Heart right ventricle (tissue), 16 donors: Measurements from ENCODE around the gene GBA2. TPM values are rescaled to one million over a fixed set of nuclear protein-coding genes. Genes with fewer than 3 reads are reported as not detected.

Experiments
- ATAC-seq, 8 donors: fragments of 200-7000 bp; cut with Tn5 transposase; one replicate each; pipeline ENCODE4 v1.9.1; 2020; ENCODE audit warnings: mild to moderate bottlenecking in 8 of 8, moderate library complexity in 8 of 8, moderate number of reproducible peaks in 1 of 8
- DNase-seq, 2 donors: peaks; one replicate each; pipeline ENCODE4 v3.0.0-alpha.2; 2020
- H3K27ac ChIP-seq, 10 donors: fragments of 200-600 bp; sonication (generic) in 2 of 10; one replicate each; pipeline versions ENCODE4 v1.5.0 to v1.8.0; 2020 to 2022; ENCODE audit warnings: mild to moderate bottlenecking in 3 of 10
- H3K27me3 ChIP-seq, 7 donors: fragments of 200-600 bp; one replicate each; pipeline ENCODE4 v1.8.0; 2021 to 2022; ENCODE audit warnings: mild to moderate bottlenecking in 2 of 7
- H3K36me3 ChIP-seq, 9 donors: fragments of 200-600 bp; sonication (generic) in 1 of 9; one replicate each; pipeline versions ENCODE4 v1.5.0 to v1.8.0; 2020 to 2022; ENCODE audit warnings: mild to moderate bottlenecking in 2 of 9
- H3K4me1 ChIP-seq, 9 donors: fragments of 200-600 bp; sonication (generic) in 1 of 9; one replicate each; pipeline versions ENCODE4 v1.5.0 to v1.8.0; 2020 to 2022; ENCODE audit warnings: mild to moderate bottlenecking in 4 of 9
- H3K4me3 ChIP-seq, 10 donors: fragments of 200-600 bp; sonication (generic) in 2 of 10; one replicate each; pipeline versions ENCODE4 v1.5.0 to v1.8.0; 2020 to 2022; ENCODE audit warnings: mild to moderate bottlenecking in 7 of 10, moderate library complexity in 2 of 10
- H3K9me3 ChIP-seq, 11 donors: fragments of 200-600 bp in 10 of 11; sonication (generic) in 2 of 11; one replicate each; pipeline versions ENCODE4 v1.5.0 to v1.8.0; 2013 to 2022; ENCODE audit warnings: mild to moderate bottlenecking in 2 of 11, control low read depth in 1 of 11, moderate library complexity in 1 of 11
- WGBS, 2 donors: extraction: QIAGEN DNeasy Blood & Tissue Kit; methylation state at CpG; one replicate each; pipeline ENCODE4 v1.1.7; 2013; ENCODE audit warnings: inconsistent platforms in 1 of 2; 5-methylcytosine and 5-hydroxymethylcytosine counted together
- intact Hi-C, 10 donors: fragments of 100-400 bp; cut with DNase I; formaldehyde crosslinking; loops; one replicate each; pipeline versions ENCODE4 v1.11.1 to v1.14.2; 2022
- polyA plus RNA-seq, 2 donors: library from polyadenylated mRNA; stranded (reverse); fragments of 200-250 nt; gene quantifications; one replicate each; pipeline ENCODE4 v1.2.3, GENCODE V29; 2013
- total RNA-seq, 10 donors: library from RNA; stranded (reverse); fragmentation: NEBNext Ultra II Directional in 3 of 10; extraction: Animal tissue kit (Norgen Biotek cat#: 25700) in 3 of 10; gene quantifications; one replicate each; pipeline versions ENCODE4 v1.2.1 to v1.2.4, GENCODE V29; 2021 to 2023
- TF ChIP-seq, protein P1 (sequence below), 9 donors: fragments of 200-600 bp; sonication (generic) in 2 of 9; IDR thresholded peaks; one replicate each; pipeline versions ENCODE4 v1.5.0 to v1.8.0; 2021 to 2022; ENCODE audit warnings: antibody characterized with exemption in 9 of 9, mild to moderate bottlenecking in 5 of 9, moderate library complexity in 1 of 9
- donor health status: Arrhythmogenic right ventricular cardiomyopathy.
- donor health status: ischemic (EF 13 %, LVEDD 7.1; RV severe dilation, severe dysfunction).
- donor health status: healthy with polysubstance abuse.
- donor health status: DM: no; HTN: yes; CAD: no.
- donor health status: DM: no; HTN: no; CAD: no.
- donor health status: ischemic (EF 25% LVEDD 6.9; RV normal size, moderate dysfunction).
- donor health status: ischemic (EF 25% LVEDD 5.7; RV mildly dilated, moderate dysfunction).
- donor health status: healthy.
- donor health status: DM: yes; HTN: yes; CAD: no.
- donor health status: Ischemic cardiomyopathy.
- donor health status: ischemic (EF 35%, LVEDD 5.7; RV mildly dilated, moderate dysfunction).
- donor health status: nonischemic (EF 11% LVEDD 7.7; RV severe dilation, severe dysfunction).
- donor health status: DM: yes; HTN: yes; CAD: no.
- donor health status: PGD.
- donor health status: ischemic (EF 29% LVEDD 5.4; RV normal size, mild dysfunction).
- donor health status: nonischemic (EF 23%, LVEDD 6.1; RV moderate dilation, normal function).

The GBA2 gene
- total and polyA plus RNA-seq, 12 donors, result 47.4 to 102 (median 79.5) TPM

DNA sequence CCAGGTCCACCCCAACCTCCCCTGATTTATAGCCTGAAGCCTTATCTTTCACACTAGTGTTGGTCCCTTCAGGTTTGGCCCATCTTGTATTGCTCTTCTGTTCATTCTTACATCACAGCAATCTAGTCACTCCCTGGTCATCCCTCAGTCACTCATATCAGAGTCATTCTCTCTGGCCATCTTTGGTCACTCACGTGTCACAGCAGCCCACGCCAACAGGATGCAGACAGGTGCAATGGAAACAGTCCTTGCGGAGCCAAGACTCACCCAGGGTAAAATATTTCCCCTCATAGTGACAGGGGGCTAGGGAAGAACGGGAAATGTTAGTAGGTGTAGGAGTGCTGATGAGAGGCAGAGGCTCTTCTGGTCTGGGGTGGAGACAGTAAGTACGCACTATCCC lies 4.4 kb upstream of the GBA2 start:
- peaks cover 0 to 52% (median 44%) of the 10 kb centered on the region in 9 donors for H3K36me3 ChIP-seq
- intact Hi-C loops, result loop anchor here in 1 of 10 donors (10.0 kb wide), 1 partner anchor 109 kb away; no protein-coding TSS in a partner anchor
- WGBS, 2 donors, result 86 to 89% methylated on average over 5 of the region's 5 CpGs
- H3K4me3 ChIP-seq, result no peak overlapping the region
- ATAC-seq, result no peak
- H3K27ac ChIP-seq, result no peak overlapping the region
- TF ChIP-seq, protein P1, sequence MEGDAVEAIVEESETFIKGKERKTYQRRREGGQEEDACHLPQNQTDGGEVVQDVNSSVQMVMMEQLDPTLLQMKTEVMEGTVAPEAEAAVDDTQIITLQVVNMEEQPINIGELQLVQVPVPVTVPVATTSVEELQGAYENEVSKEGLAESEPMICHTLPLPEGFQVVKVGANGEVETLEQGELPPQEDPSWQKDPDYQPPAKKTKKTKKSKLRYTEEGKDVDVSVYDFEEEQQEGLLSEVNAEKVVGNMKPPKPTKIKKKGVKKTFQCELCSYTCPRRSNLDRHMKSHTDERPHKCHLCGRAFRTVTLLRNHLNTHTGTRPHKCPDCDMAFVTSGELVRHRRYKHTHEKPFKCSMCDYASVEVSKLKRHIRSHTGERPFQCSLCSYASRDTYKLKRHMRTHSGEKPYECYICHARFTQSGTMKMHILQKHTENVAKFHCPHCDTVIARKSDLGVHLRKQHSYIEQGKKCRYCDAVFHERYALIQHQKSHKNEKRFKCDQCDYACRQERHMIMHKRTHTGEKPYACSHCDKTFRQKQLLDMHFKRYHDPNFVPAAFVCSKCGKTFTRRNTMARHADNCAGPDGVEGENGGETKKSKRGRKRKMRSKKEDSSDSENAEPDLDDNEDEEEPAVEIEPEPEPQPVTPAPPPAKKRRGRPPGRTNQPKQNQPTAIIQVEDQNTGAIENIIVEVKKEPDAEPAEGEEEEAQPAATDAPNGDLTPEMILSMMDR (IDR thresholded peaks at IDR 0.05), result no peak
- peaks cover 7 to 54% (median 36%) of the 10 kb centered on the region in 9 donors for H3K4me1 ChIP-seq
- H3K9me3 ChIP-seq, result no peaks in the 10 kb centered on the region
- H3K27me3 ChIP-seq, result no peaks in the 10 kb centered on the region
- no peak for DNase-seq

DNA sequence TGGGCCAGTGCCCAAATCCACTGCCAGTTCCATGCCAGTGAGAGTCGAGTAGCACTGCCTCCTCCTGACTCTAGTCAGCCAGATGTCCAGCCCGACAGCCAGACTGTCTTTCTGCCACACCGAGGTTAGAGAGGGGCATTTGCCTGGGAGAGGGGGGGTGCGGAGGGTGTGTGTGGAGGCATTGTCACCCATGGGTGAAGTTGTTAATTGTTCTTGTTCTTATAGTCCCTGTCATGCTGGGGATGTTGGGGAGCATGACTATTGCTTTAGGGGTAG lies 1.2 kb upstream of the GBA2 start:
- Histone ChIP-seq H3K4me1 (peaks cover 7 to 57% (median 42%) of the 10 kb centered on the region in 9 donors), H3K27ac (peak overlapping the region in 8 of 10 donors; percentile 88 to 99 (median 98)), H3K27me3 (no peaks in the 10 kb centered on the region), H3K36me3 (peaks cover 0 to 61% (median 44%) of the 10 kb centered on the region in 9 donors), H3K4me3 (peak overlapping the region in 8 of 10 donors; percentile 71 to 99 (median 92)), H3K9me3 (no peaks in the 10 kb centered on the region)
- peak in 2 of 8 donors; percentile 5 to 7 for ATAC-seq
- DNase-seq, result no peak
- intact Hi-C loops, result loop anchor here in 1 of 10 donors (10.0 kb wide), 1 partner anchor 105 kb away; no protein-coding TSS in a partner anchor
- TF ChIP-seq, protein P1 (IDR thresholded peaks at IDR 0.05), result no peak
- 46 to 58% methylated on average over 4 of the region's 4 CpGs for WGBS, 2 donors

DNA sequence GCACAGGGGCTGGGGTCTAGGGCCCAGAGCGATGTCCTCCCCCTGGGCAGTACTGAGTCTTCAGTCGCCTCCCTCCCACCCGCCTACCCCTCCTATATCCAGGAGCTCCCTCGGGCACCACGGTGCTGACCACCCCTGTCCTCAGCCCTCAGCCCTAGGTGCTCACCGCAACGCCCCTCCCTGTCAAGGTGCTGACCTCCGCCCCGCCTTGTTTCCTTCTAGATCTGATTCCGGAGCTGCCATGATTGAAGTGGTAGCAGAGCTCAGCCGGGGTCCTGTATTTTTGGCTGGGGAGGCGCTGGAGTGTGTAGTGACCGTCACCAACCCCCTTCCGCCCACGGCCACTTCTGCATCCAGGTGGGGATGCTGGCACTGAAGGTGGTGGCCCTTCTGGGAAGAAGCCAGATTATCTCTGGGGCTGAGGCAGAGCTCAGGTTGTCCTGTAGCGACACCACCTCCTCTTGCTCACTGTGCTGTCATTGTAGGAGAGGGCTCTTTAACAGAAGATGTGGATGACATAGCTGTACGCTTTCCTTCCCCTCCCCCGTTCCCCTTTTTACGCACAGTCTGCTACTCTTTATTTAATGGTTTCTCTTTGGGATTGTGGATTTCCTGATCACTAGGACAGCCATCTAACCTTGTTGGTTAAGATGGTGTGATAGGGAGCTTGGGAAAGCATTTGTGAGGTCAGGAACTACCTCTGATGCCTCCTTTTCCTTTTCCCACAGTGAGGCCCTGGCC lies 657 bp upstream of the GBA2 start:
- Histone ChIP-seq H3K36me3 (peaks cover 0 to 63% (median 42%) of the 10 kb centered on the region in 9 donors), H3K9me3 (no peaks in the 10 kb centered on the region), H3K27ac (peak overlapping the region; percentile 88 to 99 (median 98)), H3K4me3 (peak overlapping the region; percentile 71 to 99 (median 92)), H3K4me1 (peaks cover 7 to 62% (median 47%) of the 10 kb centered on the region in 9 donors), H3K27me3 (no peaks in the 10 kb centered on the region)
- peak; percentile 12 to 65 (median 34) for ATAC-seq
- TF ChIP-seq, protein P1 (IDR thresholded peaks at IDR 0.05), result no peak
- peak in 1 of 2 donors; percentile 34 for DNase-seq
- 4% methylated on average over 17 to 19 of the region's 19 CpGs for WGBS, 2 donors
- intact Hi-C loops, result loop anchor here in 5 of 10 donors (1.0 to 10.0 kb wide), 4 partner anchors 17 to 105 kb away; partner anchors contain the start of genes CREB3 (in 4 of the 5), TLN1 (in 4 of the 5), CCDC107 (in 1 of the 5) and RMRP (in 1 of the 5)

DNA sequence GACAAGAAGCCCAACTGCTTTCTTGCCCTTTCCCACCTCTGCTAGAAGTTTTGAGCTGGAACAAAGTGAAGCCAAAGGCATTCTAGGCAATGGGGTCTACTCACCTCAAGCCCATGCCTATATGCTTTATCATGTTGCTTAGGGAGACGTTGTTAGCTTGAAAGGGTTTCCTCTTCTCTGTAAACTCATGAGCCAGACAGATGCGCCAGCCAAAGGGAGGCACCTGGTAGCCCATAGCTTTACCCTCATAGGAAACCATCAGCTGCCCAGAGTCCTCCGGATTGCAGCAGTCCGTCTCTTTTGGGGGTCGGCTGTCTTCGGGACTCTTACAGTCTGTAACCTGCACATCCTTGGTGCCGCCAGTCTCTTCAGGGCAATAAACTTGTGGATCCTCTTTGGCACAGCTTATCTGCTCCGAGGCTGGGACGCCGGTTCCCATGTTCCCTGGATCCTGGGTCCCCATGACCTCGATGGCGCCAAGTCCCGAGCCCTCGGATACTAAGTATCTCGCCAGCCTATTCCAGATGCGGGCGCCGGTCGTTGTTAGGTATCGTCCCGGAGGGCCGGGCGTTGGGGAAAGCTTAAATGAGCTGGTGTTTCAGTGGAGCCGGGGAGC lies 678 bp downstream of the GBA2 start:
- whole genome bisulfite sequencing, 2 donors, result 0 to 1% methylated on average over 24 of the region's 24 CpGs
- Histone ChIP-seq H3K27me3 (no peaks in the 10 kb centered on the region), H3K4me3 (peak overlapping the region; percentile 71 to 99 (median 92)), H3K36me3 (peaks cover 0 to 63% (median 42%) of the 10 kb centered on the region in 9 donors), H3K9me3 (no peaks in the 10 kb centered on the region), H3K4me1 (peaks cover 7 to 69% (median 58%) of the 10 kb centered on the region in 9 donors), H3K27ac (peak overlapping the region; percentile 88 to 99 (median 98))
- TF ChIP-seq, protein P1 (IDR thresholded peaks at IDR 0.05), result no peak
- ATAC-seq (peak in 6 of 8 donors; percentile 0 to 13 (median 2)), DNase-seq (no peak)
- intact Hi-C loops, result loop anchor here in 4 of 10 donors (2.0 to 5.0 kb wide), 2 partner anchors 16 to 91 kb away; partner anchors contain the start of genes CREB3 (in 3 of the 4), TLN1 (in 3 of the 4), CCDC107 (in 1 of the 4) and RMRP (in 1 of the 4)
